Hepatocyte (in vitro differentiated cells): ENCODE results near the gene ABCC11.

Experiments
- CTCF ChIP-seq: fragments of 200-600 bp; sonication (generic); IDR thresholded peaks from 2 replicates; pipeline ENCODE4 v1.5.1; 2016; ENCODE audit warnings: antibody characterized with exemption, mild to moderate bottlenecking; ENCODE audit not compliant: poor library complexity
- EZH2 ChIP-seq: fragments of 200-600 bp; sonication (generic); IDR thresholded peaks from 2 replicates; pipeline ENCODE4 v1.6.1; 2016; ENCODE audit warnings: antibody characterized with exemption, mild to moderate bottlenecking, borderline replicate concordance
- EZH2phosphoT487 ChIP-seq: fragments of 200-600 bp; sonication (generic); IDR thresholded peaks from one replicate; pipeline ENCODE4 v1.6.1; 2018; ENCODE audit warnings: antibody characterized with exemption, mild to moderate bottlenecking, low read depth, moderate library complexity; ENCODE audit not compliant: unreplicated experiment, severe bottlenecking

GRCh38 chr16:48244863-48245195, 2.5 kb downstream of the ABCC11 start:
- TF ChIP-seq CTCF (no peak), EZH2phosphoT487 (no peak), EZH2 (no peak)
